GM13976 (cell line): ENCODE measurements around the gene ERC2.

Source experiments
- DNase-seq: peaks from one replicate; pipeline ENCODE4 v3.0.0; 2012; ENCODE audit warnings: low spot score
- in situ Hi-C: fragments of 300-500 bp; cut with MboI; formaldehyde crosslinking; loops from one replicate; pipeline ENCODE4 v1.12.0; 2022; ENCODE audit warnings: low sequenced_read_pairs, mixed read lengths, inconsistent platforms; ENCODE audit not compliant: unreplicated experiment
- TF ChIP-seq, protein P1 (sequence below): IDR thresholded peaks from 2 replicates; pipeline ENCODE4 v1.5.1; 2012; ENCODE audit warnings: borderline replicate concordance, mild to moderate bottlenecking; ENCODE audit not compliant: insufficient read depth; ENCODE audit errors: extremely low read depth, missing control alignments, control extremely low read depth

ERC2 gene

DNA sequence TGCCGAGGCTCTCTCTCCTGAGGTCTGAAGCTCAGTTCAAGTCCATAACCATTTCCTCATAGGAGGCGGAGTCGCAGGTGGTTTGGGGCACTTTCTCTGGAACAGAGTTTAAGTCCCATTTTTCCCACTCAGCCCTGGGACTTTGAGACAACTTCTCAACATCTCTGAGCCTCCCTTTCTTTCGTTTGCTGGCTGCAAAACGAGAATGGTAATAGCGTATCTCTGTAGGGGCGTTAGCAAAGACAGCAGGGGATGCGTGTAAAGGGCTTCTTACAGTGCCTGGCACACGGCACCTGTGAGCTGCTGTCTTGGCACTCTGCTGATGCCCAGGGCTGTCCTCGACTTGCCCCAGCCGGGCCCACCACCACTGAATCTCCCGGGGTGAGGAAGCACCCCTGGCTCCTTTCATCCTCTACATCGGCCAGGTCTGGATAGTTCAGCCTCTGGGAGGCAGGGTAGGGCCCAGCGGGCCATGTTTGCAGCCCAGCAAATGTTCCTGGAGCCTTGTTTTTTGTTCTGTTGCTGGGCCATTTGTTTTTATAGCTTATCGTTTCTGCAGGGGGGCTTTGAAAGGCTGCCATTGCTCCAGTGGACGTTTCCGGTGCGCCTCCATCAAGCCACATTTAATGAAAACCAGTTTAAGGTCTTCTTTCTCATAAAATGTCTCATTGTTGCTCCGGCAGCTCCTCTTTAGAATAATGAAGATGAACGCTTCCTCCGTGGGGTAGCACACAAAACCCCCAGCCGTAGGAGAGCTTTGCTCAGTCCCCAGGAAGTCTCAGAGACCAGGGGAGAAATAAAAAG, 921.2 kb downstream of the ERC2 start:
- in situ Hi-C loops = no loop called here
- TF ChIP-seq, protein P1, sequence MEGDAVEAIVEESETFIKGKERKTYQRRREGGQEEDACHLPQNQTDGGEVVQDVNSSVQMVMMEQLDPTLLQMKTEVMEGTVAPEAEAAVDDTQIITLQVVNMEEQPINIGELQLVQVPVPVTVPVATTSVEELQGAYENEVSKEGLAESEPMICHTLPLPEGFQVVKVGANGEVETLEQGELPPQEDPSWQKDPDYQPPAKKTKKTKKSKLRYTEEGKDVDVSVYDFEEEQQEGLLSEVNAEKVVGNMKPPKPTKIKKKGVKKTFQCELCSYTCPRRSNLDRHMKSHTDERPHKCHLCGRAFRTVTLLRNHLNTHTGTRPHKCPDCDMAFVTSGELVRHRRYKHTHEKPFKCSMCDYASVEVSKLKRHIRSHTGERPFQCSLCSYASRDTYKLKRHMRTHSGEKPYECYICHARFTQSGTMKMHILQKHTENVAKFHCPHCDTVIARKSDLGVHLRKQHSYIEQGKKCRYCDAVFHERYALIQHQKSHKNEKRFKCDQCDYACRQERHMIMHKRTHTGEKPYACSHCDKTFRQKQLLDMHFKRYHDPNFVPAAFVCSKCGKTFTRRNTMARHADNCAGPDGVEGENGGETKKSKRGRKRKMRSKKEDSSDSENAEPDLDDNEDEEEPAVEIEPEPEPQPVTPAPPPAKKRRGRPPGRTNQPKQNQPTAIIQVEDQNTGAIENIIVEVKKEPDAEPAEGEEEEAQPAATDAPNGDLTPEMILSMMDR = no peak
- no peak for DNase-seq

DNA sequence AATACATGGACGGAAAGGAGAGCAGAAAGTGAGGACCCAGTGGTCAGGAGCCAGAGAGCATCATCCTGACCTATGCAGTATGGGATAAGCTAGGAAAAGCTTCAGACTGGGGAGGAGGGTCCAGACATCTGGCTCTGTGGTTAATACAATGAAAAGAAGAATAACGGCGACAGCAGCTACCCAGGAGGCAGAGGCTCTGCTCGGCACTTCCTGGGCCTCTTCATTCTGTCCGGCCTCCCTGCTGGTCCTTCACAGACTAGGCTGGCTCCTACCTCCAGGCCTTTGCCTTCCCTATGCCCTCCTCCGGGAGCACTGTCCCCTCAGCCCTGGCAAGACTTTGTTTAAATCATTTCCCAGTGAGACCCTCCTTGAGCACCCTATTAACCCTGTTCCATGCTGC, 922.3 kb downstream of the ERC2 start:
- DNase-seq = no peak
- in situ Hi-C loops = no loop called here
- TF ChIP-seq, protein P1 = no peak

DNA sequence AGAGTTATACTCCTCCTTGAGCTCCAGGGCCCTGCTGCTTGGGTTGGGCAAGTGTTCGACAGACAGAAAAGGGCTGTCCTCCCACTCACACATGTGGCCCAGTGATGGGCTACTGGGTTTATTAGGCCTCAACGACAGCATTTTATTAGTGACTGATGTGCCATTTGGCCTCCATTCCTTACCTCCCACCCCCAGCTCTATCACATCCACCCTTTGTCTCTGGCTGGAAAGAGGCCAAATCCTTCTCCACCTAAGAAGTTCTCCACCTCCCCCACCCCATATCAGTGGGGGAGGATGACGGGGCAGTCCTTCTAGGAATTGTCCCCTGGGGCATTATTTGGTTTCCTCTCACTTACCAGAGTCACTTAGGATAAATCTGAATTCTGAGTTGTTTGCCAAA, 924.0 kb downstream of the ERC2 start:
- no peak for DNase-seq
- TF ChIP-seq, protein P1 = no peak
- in situ Hi-C loops = no loop called here

DNA sequence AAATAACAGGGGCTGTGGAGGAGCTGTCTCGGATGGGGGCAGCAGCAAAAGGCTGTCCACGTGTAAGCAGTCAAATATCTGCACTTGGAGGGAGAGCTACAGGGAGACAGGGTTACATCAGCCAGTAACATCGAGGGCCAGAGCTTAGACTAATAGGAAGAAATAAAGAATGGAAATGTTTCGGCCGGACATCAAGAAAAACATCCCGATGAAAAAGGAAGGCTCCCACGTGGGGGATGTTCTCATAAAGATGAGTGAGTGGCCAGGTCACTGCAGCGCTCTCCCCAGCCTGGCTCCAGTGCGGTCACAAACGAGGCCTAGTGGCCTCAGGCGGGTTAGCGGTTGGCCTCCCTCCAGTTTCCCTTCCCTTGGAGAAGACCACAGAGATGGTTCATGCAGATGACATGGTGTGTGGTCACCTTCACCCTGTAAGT, 925.1 kb downstream of the ERC2 start:
- in situ Hi-C loops = no loop called here
- DNase-seq = no peak
- TF ChIP-seq, protein P1 = no peak

DNA sequence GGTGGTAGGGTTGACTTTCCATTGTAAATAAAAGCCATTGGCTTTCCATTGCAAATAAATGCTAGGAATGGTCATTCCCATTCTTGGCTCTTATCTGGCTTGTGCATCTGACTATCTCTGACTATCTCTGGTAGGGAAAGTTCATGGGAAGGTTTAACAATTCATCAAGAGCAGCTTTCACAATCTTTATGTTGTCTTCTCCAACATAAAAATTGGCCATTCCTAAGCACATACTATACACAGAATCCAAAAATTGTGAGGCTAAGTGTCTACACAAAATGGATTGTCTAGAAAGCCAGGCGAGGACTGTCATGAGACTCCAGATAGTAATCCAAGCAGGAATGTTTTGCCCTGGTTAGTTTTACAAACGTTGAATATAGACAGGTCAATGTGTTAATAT, 926.8 kb downstream of the ERC2 start:
- TF ChIP-seq, protein P1 = no peak
- DNase-seq = no peak
- in situ Hi-C loops = no loop called here

DNA sequence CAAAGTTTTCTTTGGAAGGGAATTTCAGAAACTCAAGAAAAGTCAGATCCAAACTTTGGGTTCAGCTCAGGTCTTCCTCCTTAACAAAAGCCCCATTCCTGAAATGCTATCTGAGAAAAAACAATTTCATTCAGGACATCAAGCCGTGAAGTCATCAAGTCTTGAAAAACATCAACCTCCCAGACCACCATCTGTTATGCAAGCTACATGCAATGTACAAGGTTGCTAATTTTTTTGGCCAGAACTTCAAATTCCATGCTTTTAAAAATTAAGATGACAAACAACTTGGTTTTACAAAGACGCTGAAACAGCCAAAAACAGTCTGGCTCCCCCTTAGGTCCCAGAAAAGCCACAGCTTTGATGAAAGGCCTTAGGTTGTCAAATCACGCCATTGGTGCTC, 927.3 kb downstream of the ERC2 start:
- TF ChIP-seq, protein P1 = no peak
- no peak for DNase-seq
- in situ Hi-C loops = no loop called here
